Stimulated activated memory B cell treated with anti-CD40 and anti-IgM and Interleukin-4, amounts not matched to agents 10 μg/mL and 1 μg/mL and 100 μg/mL, for 72 hours (primary cell): ENCODE results near the gene MUTYH.
A peak's percentile ranks its signal among the peaks of the same experiment; 100 is the strongest.
"Not testable (repeated sequence)": the region's sequence is repeated elsewhere in the genome, so short reads cannot be mapped to it uniquely, and the experiment has no call there.

Source experiments
- ATAC-seq: fragments of 150-1000 bp; cut with Tn5 transposase; 2 replicates; pipeline ENCODE4 v1.10.0; 2021
- H3K27ac Mint-ChIP-seq: one replicate; pipeline ENCODE4 v1.8.0; 2022; ENCODE audit warnings: mild to moderate bottlenecking, mixed read lengths
- H3K27me3 Mint-ChIP-seq: one replicate; pipeline ENCODE4 v1.8.0; 2022; ENCODE audit warnings: mixed read lengths
- H3K36me3 Mint-ChIP-seq: one replicate; pipeline ENCODE4 v1.8.0; 2022; ENCODE audit warnings: mixed read lengths
- H3K4me1 Mint-ChIP-seq: one replicate; pipeline ENCODE4 v1.8.0; 2022; ENCODE audit warnings: mixed read lengths
- H3K4me3 Mint-ChIP-seq: one replicate; pipeline ENCODE4 v1.8.0; 2022; ENCODE audit warnings: mild to moderate bottlenecking, moderate library complexity, mixed read lengths
- H3K9me3 Mint-ChIP-seq: one replicate; pipeline ENCODE4 v1.8.0; 2022; ENCODE audit warnings: mixed read lengths

MUTYH gene

DNA sequence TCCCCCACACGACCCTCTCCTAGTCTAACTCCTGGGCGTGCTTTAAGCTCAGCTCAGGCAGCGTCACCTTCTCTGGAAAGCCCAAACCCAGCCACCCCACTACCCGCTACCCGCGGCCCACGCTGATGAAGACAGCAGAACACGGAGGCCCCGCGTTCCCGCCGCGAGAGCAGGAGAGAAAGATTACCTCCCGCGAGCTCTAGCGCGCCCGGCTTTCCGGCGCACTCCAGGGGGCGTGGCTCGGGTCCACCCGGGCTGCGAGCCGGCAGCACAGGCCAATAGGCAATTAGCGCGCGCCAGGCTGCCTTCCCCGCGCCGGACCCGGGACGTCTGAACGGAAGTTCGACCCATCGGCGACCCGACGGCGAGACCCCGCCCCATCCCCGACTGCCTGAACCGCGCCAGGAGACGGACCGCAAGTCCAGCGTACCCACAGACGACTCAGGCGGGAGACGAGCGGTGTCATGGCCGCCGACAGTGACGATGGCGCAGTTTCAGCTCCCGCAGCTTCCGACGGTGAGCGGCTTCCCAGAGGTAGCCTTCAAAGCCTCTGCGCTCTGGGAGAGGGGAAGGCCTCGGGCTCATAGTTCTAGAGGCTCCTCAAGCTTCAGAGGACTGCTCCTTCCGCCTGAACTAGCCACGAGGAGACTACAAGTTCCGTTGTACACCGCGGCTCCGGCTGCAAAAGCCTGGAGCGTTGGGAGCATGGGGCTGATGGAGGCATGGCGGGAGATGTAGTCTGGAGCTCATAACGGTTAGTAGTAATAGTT, at the start of gene MUTYH, which contains the start of gene TOE1:
MUTYH (minus strand) TSS at position 652 of the 770 bp plus-strand sequence. CDS start 5,935 bp downstream, outside the sequence.
TOE1 (plus strand) TSS at position 382 of the 770 bp plus-strand sequence; CDS start at position 465, 83 bp downstream.
- Mint-ChIP-seq H3K4me1 (peaks cover 48% of the 10 kb centered on the region), H3K9me3 (no peaks in the 10 kb centered on the region), H3K27me3 (no peaks in the 10 kb centered on the region), H3K4me3 (peak within 1 kb of the TSS; percentile 95), H3K27ac (peak within 1 kb of the TSS; percentile 97), H3K36me3 (peaks cover 26% of the 10 kb centered on the region)
- ATAC-seq, result peak; percentile 96

- no peak overlapping the region for H3K27ac Mint-ChIP-seq
- no peaks in the 10 kb centered on the region for H3K9me3 Mint-ChIP-seq
- ATAC-seq, result no peak
- no peak overlapping the region for H3K4me3 Mint-ChIP-seq
- peaks cover 13% of the 10 kb centered on the region for H3K36me3 Mint-ChIP-seq
- no peaks in the 10 kb centered on the region for H3K4me1 Mint-ChIP-seq
- H3K27me3 Mint-ChIP-seq, result no peaks in the 10 kb centered on the region
These were observed 46.0 kb upstream of the MUTYH start for GRCh38 chr1:45386219-45386618.

GRCh38 chr1:45385302-45385701, 45.1 kb upstream of the MUTYH start:
- no peaks in the 10 kb centered on the region for H3K27me3 Mint-ChIP-seq
- no peak for ATAC-seq
- H3K4me3 Mint-ChIP-seq, result no peak overlapping the region
- H3K27ac Mint-ChIP-seq, result no peak overlapping the region
- peaks cover 4% of the 10 kb centered on the region for H3K4me1 Mint-ChIP-seq
- H3K9me3 Mint-ChIP-seq, result no peaks in the 10 kb centered on the region
- H3K36me3 Mint-ChIP-seq, result peaks cover 13% of the 10 kb centered on the region

GRCh38 chr1:45384213-45384612, 44.0 kb upstream of the MUTYH start:
- H3K4me1 Mint-ChIP-seq, H3K27me3 Mint-ChIP-seq, ATAC-seq: not testable (repeated sequence)

DNA sequence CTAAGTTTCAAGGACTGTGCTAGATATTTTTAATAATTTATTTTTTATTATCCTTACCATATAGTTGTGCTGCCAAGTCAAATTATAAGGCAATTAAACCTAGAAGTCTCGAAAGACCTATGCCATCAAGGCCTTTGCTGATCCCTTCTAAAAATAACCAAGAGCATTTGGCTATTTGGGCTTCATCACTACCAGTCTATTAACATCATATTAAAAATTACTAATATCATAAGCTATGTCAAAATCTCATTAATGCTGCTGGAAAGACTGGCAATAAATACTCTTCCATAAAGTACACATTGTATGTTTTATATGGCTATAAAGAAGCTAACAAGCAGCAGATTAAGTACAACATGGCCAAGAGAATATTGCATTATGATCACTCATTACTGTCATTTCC, 43.0 kb upstream of the MUTYH start:
- ATAC-seq, result no peak
- Mint-ChIP-seq H3K4me3 (no peak overlapping the region), H3K36me3 (peaks cover 13% of the 10 kb centered on the region), H3K4me1 (peaks cover 7% of the 10 kb centered on the region), H3K27ac (no peak overlapping the region), H3K9me3 (no peaks in the 10 kb centered on the region), H3K27me3 (no peaks in the 10 kb centered on the region)

More at GRCh38 chr1:45384213-45384612, 44.0 kb upstream of the MUTYH start:
- not testable (repeated sequence) for H3K27ac Mint-ChIP-seq, H3K4me3 Mint-ChIP-seq, H3K9me3 Mint-ChIP-seq
- peaks cover 13% of the 10 kb centered on the region for H3K36me3 Mint-ChIP-seq

GRCh38 chr1:45381243-45381642, 41.0 kb upstream of the MUTYH start:
- no peak overlapping the region for H3K27ac Mint-ChIP-seq
- H3K4me3 Mint-ChIP-seq, result no peak overlapping the region
- H3K4me1 Mint-ChIP-seq, result peaks cover 17% of the 10 kb centered on the region
- peaks cover 23% of the 10 kb centered on the region for H3K36me3 Mint-ChIP-seq
- no peaks in the 10 kb centered on the region for H3K27me3 Mint-ChIP-seq
- no peak for ATAC-seq
- no peaks in the 10 kb centered on the region for H3K9me3 Mint-ChIP-seq

- Mint-ChIP-seq H3K36me3 (peaks cover 23% of the 10 kb centered on the region), H3K9me3 (no peaks in the 10 kb centered on the region), H3K27me3 (no peaks in the 10 kb centered on the region), H3K4me3 (no peak overlapping the region), H3K27ac (no peak overlapping the region), H3K4me1 (peaks cover 17% of the 10 kb centered on the region)
- ATAC-seq, result no peak
These were observed 40.5 kb upstream of the MUTYH start for GRCh38 chr1:45380730-45381129.

DNA sequence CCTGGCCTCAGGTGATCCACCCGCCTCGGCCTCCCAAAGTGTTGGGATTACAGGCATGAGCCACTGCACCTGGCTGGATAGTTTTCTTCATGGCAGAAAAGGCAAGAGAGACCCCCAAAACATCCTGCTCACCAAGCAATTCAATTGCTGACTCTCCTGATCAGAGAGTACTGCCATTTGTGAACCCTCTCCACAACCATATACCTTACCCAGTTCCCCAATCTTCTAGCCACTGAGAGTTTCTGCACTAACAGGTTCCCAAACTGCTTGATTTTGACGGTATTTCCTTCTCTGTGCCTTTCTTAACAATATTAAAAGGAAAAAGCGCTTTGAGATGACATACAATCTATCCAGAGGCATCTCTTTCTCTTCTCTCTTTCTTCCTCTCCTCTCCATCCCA, 39.9 kb upstream of the MUTYH start:
- peaks cover 22% of the 10 kb centered on the region for H3K4me1 Mint-ChIP-seq
- ATAC-seq, result peak; percentile 56
- H3K27me3 Mint-ChIP-seq, result no peaks in the 10 kb centered on the region
- peaks cover 21% of the 10 kb centered on the region for H3K36me3 Mint-ChIP-seq
- no peaks in the 10 kb centered on the region for H3K9me3 Mint-ChIP-seq
- H3K27ac Mint-ChIP-seq, result no peak overlapping the region
- H3K4me3 Mint-ChIP-seq, result no peak overlapping the region

DNA sequence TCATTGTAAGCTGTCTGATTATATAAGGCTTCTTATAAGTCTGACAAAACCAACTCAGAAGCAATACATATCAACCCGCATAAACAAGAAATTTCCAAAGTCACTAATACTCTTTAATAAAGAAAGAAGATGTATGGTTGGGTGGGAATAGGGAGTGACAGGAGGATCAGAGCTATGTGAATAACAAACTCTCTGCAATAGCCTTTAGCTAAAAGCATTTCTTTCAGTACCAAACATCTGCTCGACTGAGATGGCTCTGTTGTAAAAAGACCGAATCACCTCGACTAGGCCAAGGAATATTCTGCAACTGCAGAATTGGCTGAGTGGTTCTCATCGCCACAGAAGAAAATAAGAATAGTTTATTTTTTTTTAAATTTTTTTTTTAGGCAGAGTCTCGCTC, 39.3 kb upstream of the MUTYH start:
- Mint-ChIP-seq H3K9me3 (no peaks in the 10 kb centered on the region), H3K4me3 (no peak overlapping the region), H3K27me3 (no peaks in the 10 kb centered on the region), H3K27ac (no peak overlapping the region), H3K36me3 (peaks cover 16% of the 10 kb centered on the region), H3K4me1 (peaks cover 28% of the 10 kb centered on the region)
- ATAC-seq, result no peak

DNA sequence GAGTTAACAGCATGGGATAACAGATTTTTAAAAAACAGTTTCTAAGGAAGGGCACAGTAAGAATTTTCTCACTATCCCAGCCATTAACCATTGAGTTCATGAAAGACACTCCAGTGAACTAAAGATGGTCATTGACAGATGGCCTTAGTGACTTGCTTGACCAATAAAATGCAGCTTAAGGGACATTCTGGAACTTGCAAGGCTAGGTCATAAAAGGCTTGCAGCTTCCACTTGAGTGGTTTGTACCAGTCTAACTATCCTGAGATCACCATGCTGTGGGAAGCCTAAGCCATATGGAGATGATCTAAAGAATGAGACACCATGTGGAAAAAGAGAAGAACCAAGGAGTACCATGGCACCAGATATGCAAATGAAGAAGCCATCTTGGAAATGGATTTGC, 37.9 kb upstream of the MUTYH start:
- H3K27ac Mint-ChIP-seq, result no peak overlapping the region
- no peaks in the 10 kb centered on the region for H3K27me3 Mint-ChIP-seq
- H3K4me1 Mint-ChIP-seq, result peaks cover 37% of the 10 kb centered on the region
- no peaks in the 10 kb centered on the region for H3K9me3 Mint-ChIP-seq
- no peak overlapping the region for H3K4me3 Mint-ChIP-seq
- ATAC-seq, result no peak
- peaks cover 10% of the 10 kb centered on the region for H3K36me3 Mint-ChIP-seq

DNA sequence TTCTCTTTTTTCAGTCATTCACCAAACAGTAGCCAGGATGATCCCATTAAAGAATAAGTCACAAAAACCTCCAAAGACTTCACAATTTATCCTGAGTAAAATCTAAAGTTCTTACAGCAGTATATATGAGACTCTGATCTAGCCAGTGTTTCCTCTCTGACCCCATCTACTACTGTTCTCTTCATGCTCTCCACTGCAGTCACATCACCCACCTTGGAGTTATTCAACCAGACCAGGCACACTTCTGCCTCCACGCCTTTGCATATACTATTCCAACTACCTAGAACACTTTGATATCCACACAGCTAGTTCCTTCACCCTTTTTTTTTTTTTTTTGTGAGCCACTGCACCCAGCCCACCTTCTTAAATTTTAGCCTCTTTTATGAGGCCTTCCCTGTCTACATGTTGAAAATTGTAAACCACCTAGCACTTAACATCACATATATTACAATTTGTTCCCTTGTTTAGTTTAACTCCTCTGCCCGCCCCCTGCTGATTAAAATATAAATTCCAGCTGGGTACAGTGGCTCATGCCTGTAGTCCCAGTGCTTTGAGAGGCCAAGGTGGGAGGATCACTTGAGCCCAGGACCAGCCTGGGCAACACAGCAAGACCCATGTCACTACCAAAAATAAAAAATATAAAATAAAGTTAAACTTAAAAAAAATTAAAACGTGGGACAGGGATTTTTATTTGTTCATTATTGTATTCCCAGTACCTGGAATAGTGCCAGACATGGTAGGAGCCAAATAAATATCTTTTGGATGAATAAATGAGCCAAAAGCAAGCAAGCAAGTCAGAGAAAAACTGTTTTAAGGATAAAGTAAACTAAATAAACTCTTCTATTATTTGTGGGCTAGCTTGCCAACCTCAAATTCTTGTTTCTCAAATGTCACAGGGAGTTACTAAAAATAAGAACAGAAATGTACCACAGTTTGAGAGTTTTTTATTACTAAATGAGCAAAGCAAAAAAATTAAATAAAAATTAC, 35.2 kb upstream of the MUTYH start:
- peaks cover 51% of the 10 kb centered on the region for H3K4me1 Mint-ChIP-seq
- no peak overlapping the region for H3K4me3 Mint-ChIP-seq
- no peaks in the 10 kb centered on the region for H3K27me3 Mint-ChIP-seq
- no peak for ATAC-seq
- no peaks in the 10 kb centered on the region for H3K9me3 Mint-ChIP-seq
- peaks cover 10% of the 10 kb centered on the region for H3K36me3 Mint-ChIP-seq
- H3K27ac Mint-ChIP-seq, result peak overlapping the region; percentile 59

- Mint-ChIP-seq H3K4me1 (peaks cover 49% of the 10 kb centered on the region), H3K27ac (peak overlapping the region; percentile 59), H3K27me3 (no peaks in the 10 kb centered on the region), H3K36me3 (peaks cover 10% of the 10 kb centered on the region), H3K9me3 (no peaks in the 10 kb centered on the region), H3K4me3 (peak overlapping the region; percentile 29)
- no peak for ATAC-seq
These were observed 33.3 kb upstream of the MUTYH start for GRCh38 chr1:45373573-45373972.

DNA sequence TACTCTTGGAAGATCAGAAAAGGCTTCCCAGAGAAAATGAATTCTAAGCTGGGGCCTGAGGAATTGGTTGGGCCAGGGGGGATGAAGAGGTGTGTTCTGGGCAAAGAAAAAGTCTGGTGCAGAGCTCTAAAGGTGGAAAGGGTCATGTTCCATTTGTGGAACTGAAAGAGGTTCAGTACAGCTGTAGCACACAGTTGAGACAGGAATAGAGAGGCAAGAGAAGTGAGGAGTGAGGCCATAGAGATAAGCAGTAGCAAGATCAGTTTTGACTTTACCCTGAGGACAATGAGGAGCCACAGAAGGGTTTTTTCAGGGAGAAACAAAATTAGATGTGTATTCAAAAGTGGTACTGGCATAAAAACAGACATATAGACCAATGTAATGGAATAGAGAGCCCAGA, 30.3 kb upstream of the MUTYH start:
- Mint-ChIP-seq H3K36me3 (no peaks in the 10 kb centered on the region), H3K9me3 (no peaks in the 10 kb centered on the region), H3K27me3 (no peaks in the 10 kb centered on the region), H3K27ac (no peak overlapping the region), H3K4me1 (peaks cover 39% of the 10 kb centered on the region), H3K4me3 (no peak overlapping the region)
- peak; percentile 70 for ATAC-seq

GRCh38 chr1:45365051-45365450, 24.8 kb upstream of the MUTYH start:
- Mint-ChIP-seq H3K4me3 (no peak overlapping the region), H3K4me1 (peaks cover 8% of the 10 kb centered on the region)

GRCh38 chr1:45364294-45364693, 24.1 kb upstream of the MUTYH start:
- ATAC-seq, result no peak
- H3K4me1 Mint-ChIP-seq, result peaks cover 11% of the 10 kb centered on the region

More at GRCh38 chr1:45365051-45365450, 24.8 kb upstream of the MUTYH start:
- peak; percentile 79 for ATAC-seq
- no peaks in the 10 kb centered on the region for H3K36me3 Mint-ChIP-seq
- H3K9me3 Mint-ChIP-seq, result no peaks in the 10 kb centered on the region
- H3K27me3 Mint-ChIP-seq, result no peaks in the 10 kb centered on the region
- peak overlapping the region; percentile 42 for H3K27ac Mint-ChIP-seq

More at GRCh38 chr1:45364294-45364693, 24.1 kb upstream of the MUTYH start:
- Mint-ChIP-seq H3K36me3 (no peaks in the 10 kb centered on the region), H3K27me3 (no peaks in the 10 kb centered on the region), H3K9me3 (no peaks in the 10 kb centered on the region), H3K27ac (peak overlapping the region; percentile 42), H3K4me3 (no peak overlapping the region)
